Panc1 (cell line): ENCODE measurements around the gene NDUFV3. TPM values are rescaled to one million over a fixed set of nuclear protein-coding genes. Genes with fewer than 3 reads are reported as not detected.

Source experiments
- ATAC-seq: fragments of 200-7000 bp; cut with Tn5 transposase; 2 replicates; pipeline ENCODE4 v1.9.1; 2020; ENCODE audit warnings: mild to moderate bottlenecking, moderate library complexity
- BruUV-seq: library from RNA; stranded (reverse); fragments of 400-500 nt; replicated peaks from 2 replicates; lab custom pipeline; 2021; lab: Mats Ljungman, UMichigan
- CTCF ChIA-PET: fragments of 300-600 bp; sonication (Branson Sonifier 250); formaldehyde crosslinking; loops from one replicate; lab custom pipeline; 2022; ENCODE audit warnings: antibody characterized with exemption; lab: Charles Lee
- POLR2A ChIA-PET: fragments of 300-600 bp; sonication (Branson Sonifier 250); formaldehyde crosslinking; loops from one replicate; lab custom pipeline; 2022; ENCODE audit warnings: antibody characterized with exemption; lab: Charles Lee
- DNase-seq: peaks from one replicate; pipeline ENCODE4 v3.0.0-alpha.2; 2010; ENCODE audit warnings: low read depth, low spot score
- H3K27ac ChIP-seq: 2 replicates; pipeline ENCODE4 v1.5.1; 2011; ENCODE audit warnings: mild to moderate bottlenecking, low read length, inconsistent platforms
- H3K27me3 ChIP-seq: fragments of 200-500 bp; sonication (Bioruptor generic); 2 replicates; pipeline ENCODE4 v1.6.0; 2014; ENCODE audit warnings: low read length, inconsistent platforms; ENCODE audit not compliant: control insufficient read depth, insufficient read depth
- H3K36me3 ChIP-seq: fragments of 200-500 bp; sonication (Bioruptor generic); 2 replicates; pipeline ENCODE4 v1.5.1; 2014; ENCODE audit warnings: inconsistent platforms, mild to moderate bottlenecking, low read length, moderate library complexity; ENCODE audit not compliant: control insufficient read depth, insufficient read depth
- H3K4me1 ChIP-seq: 2 replicates; pipeline ENCODE4 v1.5.1; 2011; ENCODE audit warnings: inconsistent platforms, mild to moderate bottlenecking, low read length, moderate library complexity; ENCODE audit not compliant: control insufficient read depth, insufficient read depth
- H3K4me3 ChIP-seq, 2 experiments: 2 replicates each; pipeline ENCODE4 v1.5.1; 2011 to 2012; ENCODE audit warnings: low read depth in 2 of 2, low read length in 2 of 2, mild to moderate bottlenecking in 2 of 2, inconsistent platforms in 1 of 2, moderate library complexity in 1 of 2
- H3K9me3 ChIP-seq: fragments of 200-500 bp; sonication (Bioruptor generic); 2 replicates; pipeline ENCODE4 v1.5.1; 2014; ENCODE audit warnings: low read depth, mild to moderate bottlenecking, inconsistent platforms, low read length, moderate library complexity; ENCODE audit not compliant: control insufficient read depth, insufficient read depth
- CTCF ChIP-seq: fragments of 450-650 bp; IDR thresholded peaks from 2 replicates; pipeline ENCODE4 v1.5.1; 2017; ENCODE audit warnings: mild to moderate bottlenecking
- POLR2AphosphoS5 ChIP-seq: IDR thresholded peaks from 2 replicates; pipeline ENCODE4 v1.6.1; 2012; ENCODE audit warnings: mild to moderate bottlenecking, low read depth, low read length, moderate library complexity
- SIN3A ChIP-seq: IDR thresholded peaks from 2 replicates; pipeline ENCODE4 v1.6.1; 2012; ENCODE audit warnings: low read depth, mild to moderate bottlenecking, low read length, moderate library complexity, borderline replicate concordance; ENCODE audit not compliant: insufficient read depth
- TCF7L2 ChIP-seq: IDR thresholded peaks from 2 replicates; pipeline ENCODE4 v1.6.1; 2011; ENCODE audit warnings: mild to moderate bottlenecking, low read depth, low read length, inconsistent platforms
- in situ Hi-C: cut with HindIII; loops from 2 replicates; pipeline ENCODE4 v1.10.0; 2016; ENCODE audit warnings: low sequenced_read_pairs, low pct_unique_long_range_greater_than_20kb
- intact Hi-C: fragments of 100-400 bp; cut with micrococcal nuclease; formaldehyde crosslinking; loops from one replicate; pipeline ENCODE4 v1.10.0; 2022; ENCODE audit not compliant: unreplicated experiment
- total RNA-seq: library from RNA; stranded (reverse); gene quantifications from one replicate; pipeline ENCODE4 v1.2.1, GENCODE V29; 2021; ENCODE audit not compliant: unreplicated experiment
- TF ChIP-seq, protein P1 (sequence below), 2 experiments: IDR thresholded peaks; 2 replicates each; pipeline ENCODE4 v1.6.1; 2011 to 2012; ENCODE audit warnings: low read depth in 2 of 2, control low read depth in 1 of 2, low read length in 1 of 2, mild to moderate bottlenecking in 1 of 2, moderate library complexity in 1 of 2; ENCODE audit not compliant: insufficient read depth in 1 of 2

Gene NDUFV3
- total RNA-seq, 1 experiment from 2014 or later: 21.1 TPM

DNA sequence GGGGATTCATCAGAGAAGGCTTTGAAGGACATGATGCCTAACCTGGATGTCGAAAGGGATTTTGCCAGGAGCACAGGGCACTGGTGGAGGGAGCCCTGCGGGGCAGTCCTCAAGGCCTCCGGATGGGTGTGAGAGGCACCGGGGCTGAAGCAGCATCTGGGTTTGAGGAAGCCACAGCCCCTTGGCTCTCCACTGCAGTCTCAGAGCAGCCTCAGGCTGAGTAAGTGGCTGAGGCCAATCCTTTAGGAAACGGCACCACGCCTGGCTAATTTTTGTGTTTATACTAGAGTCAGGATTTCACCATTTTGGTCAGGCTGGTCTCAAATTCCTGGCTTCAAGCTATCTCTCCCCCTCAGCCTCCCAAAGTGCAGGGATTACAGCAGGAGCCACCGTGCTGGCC is 20.4 kb downstream of the NDUFV3 start:
- no peak for DNase-seq
- BruUV-seq: no TSS peak
- H3K27me3 ChIP-seq: no peaks in the 10 kb centered on the region
- ChIA-PET POLR2A (no interaction called here), CTCF (no interaction called here)
- TF ChIP-seq TCF7L2 (no peak), POLR2AphosphoS5 (no peak), CTCF (no peak)
- TF ChIP-seq, protein P1, sequence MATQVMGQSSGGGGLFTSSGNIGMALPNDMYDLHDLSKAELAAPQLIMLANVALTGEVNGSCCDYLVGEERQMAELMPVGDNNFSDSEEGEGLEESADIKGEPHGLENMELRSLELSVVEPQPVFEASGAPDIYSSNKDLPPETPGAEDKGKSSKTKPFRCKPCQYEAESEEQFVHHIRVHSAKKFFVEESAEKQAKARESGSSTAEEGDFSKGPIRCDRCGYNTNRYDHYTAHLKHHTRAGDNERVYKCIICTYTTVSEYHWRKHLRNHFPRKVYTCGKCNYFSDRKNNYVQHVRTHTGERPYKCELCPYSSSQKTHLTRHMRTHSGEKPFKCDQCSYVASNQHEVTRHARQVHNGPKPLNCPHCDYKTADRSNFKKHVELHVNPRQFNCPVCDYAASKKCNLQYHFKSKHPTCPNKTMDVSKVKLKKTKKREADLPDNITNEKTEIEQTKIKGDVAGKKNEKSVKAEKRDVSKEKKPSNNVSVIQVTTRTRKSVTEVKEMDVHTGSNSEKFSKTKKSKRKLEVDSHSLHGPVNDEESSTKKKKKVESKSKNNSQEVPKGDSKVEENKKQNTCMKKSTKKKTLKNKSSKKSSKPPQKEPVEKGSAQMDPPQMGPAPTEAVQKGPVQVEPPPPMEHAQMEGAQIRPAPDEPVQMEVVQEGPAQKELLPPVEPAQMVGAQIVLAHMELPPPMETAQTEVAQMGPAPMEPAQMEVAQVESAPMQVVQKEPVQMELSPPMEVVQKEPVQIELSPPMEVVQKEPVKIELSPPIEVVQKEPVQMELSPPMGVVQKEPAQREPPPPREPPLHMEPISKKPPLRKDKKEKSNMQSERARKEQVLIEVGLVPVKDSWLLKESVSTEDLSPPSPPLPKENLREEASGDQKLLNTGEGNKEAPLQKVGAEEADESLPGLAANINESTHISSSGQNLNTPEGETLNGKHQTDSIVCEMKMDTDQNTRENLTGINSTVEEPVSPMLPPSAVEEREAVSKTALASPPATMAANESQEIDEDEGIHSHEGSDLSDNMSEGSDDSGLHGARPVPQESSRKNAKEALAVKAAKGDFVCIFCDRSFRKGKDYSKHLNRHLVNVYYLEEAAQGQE (IDR thresholded peaks at IDR 0.05; ENCODE audit: insufficient read depth in 1 of 2, low read depth in 2 of 2, low read length in 1 of 2): no peak
- H3K27ac ChIP-seq: no peak overlapping the region
- H3K4me1 ChIP-seq: no peaks in the 10 kb centered on the region
- H3K9me3 ChIP-seq: no peaks in the 10 kb centered on the region
- in situ Hi-C loops: no loop called here
- H3K36me3 ChIP-seq: no peaks in the 10 kb centered on the region
- intact Hi-C loops: no loop called here
- H3K4me3 ChIP-seq: no peak overlapping the region
- ATAC-seq: no peak

DNA sequence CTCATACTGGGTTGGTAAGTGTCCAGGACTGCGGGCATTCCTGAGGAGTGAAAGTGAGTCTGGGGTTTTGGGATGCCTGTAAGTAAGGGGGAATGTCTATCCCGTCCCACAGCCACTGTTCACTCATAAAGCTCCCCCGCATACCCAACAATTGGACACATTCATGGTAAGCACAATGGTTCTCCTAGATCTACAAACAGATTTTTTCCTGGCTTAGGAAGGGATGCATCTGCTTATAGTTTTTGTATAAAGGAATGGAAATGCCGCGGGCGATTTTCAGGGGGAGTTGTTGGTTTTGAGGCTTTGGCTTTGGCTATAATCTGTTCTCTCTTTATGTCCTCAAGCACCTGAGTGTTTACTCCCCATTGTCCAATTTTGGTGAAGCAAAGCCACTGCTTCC is 25.2 kb downstream of the NDUFV3 start:
- DNase-seq: no peak
- no peak overlapping the region for H3K4me3 ChIP-seq
- ChIA-PET POLR2A (no interaction called here), CTCF (no interaction called here)
- H3K9me3 ChIP-seq: no peaks in the 10 kb centered on the region
- no peaks in the 10 kb centered on the region for H3K36me3 ChIP-seq
- no peaks in the 10 kb centered on the region for H3K27me3 ChIP-seq
- H3K4me1 ChIP-seq: no peaks in the 10 kb centered on the region
- intact Hi-C loops: no loop called here
- ATAC-seq: no peak
- BruUV-seq: no TSS peak
- in situ Hi-C loops: no loop called here
- TF ChIP-seq SIN3A (no peak), POLR2AphosphoS5 (no peak), TCF7L2 (no peak), CTCF (no peak)
- TF ChIP-seq, protein P1 (IDR thresholded peaks at IDR 0.05; ENCODE audit: insufficient read depth in 1 of 2, low read depth in 2 of 2, low read length in 1 of 2): no peak
- H3K27ac ChIP-seq: no peak overlapping the region
